HG03039 (cell line): Measurements from ENCODE around the gene SV2C.

Source experiments
- ATAC-seq: cut with Tn5 transposase; IDR thresholded peaks from one replicate; pipeline ENCODE4 v1.9.1; 2021; ENCODE audit warnings: mild to moderate bottlenecking, moderate library complexity; ENCODE audit not compliant: unreplicated experiment

SV2C gene

GRCh38 chr5:76402251-76402885 lies 319.2 kb downstream of the SV2C start:
- ATAC-seq = peak; percentile 24

- peak; percentile 59 for ATAC-seq
Measured at GRCh38 chr5:76402886-76403765, 319.9 kb downstream of the SV2C start, which contains the start of gene IQGAP2. TSS of gene IQGAP2 (plus strand) at chr5:76403285. CDS start at chr5:76403546, 261 bp downstream.
